T-helper 17 cell (primary cell): Measurements from ENCODE around the gene SETBP1. TPM values are rescaled to one million over a fixed set of nuclear protein-coding genes. Genes with fewer than 3 reads are reported as not detected.
A peak's percentile ranks its signal among the peaks of the same experiment; 100 is the strongest.

Experiments used
- ATAC-seq: fragments of 150-1000 bp; cut with Tn5 transposase; 2 replicates; pipeline ENCODE4 v1.10.0; 2021; ENCODE audit warnings: mild to moderate bottlenecking, moderate library complexity
- DNase-seq, 3 donors: peaks; one replicate each; pipeline versions ENCODE4 v3.0.0 to v3.0.0-alpha.2; 2020 to 2021
- H3K9me3 ChIP-seq: one replicate; pipeline ENCODE4 v1.7.0; 2013; ENCODE audit warnings: low read length, mild to moderate bottlenecking; ENCODE audit not compliant: control insufficient read depth, poor library complexity, severe bottlenecking
- H3K27ac Mint-ChIP-seq: one replicate; pipeline ENCODE4 v1.8.0; 2022; ENCODE audit warnings: mild to moderate bottlenecking, moderate library complexity, mixed read lengths
- H3K27me3 Mint-ChIP-seq: one replicate; pipeline ENCODE4 v1.8.0; 2022; ENCODE audit warnings: mixed read lengths
- H3K36me3 Mint-ChIP-seq: one replicate; pipeline ENCODE4 v1.8.0; 2022; ENCODE audit warnings: low read depth, mixed read lengths
- H3K4me1 Mint-ChIP-seq: one replicate; pipeline ENCODE4 v1.8.0; 2022; ENCODE audit warnings: mild to moderate bottlenecking, mixed read lengths
- H3K4me3 Mint-ChIP-seq: one replicate; pipeline ENCODE4 v1.8.0; 2022; ENCODE audit warnings: mild to moderate bottlenecking, moderate library complexity, mixed read lengths
- total RNA-seq, 4 donors: library from RNA in 2 of 4; stranded (reverse) in 2 of 4; gene quantifications; one replicate each; pipeline ENCODE4 v1.2.3 and lab custom pipeline; 2022 to 2026

SETBP1 gene
- total RNA-seq, result 1 to 10 TPM in 1 of 2 donors, under 1 TPM in 1; 0.83 to 3.6 TPM
- total RNA-seq (lab: John Stamatoyannopoulos, UW), result 0.60 to 1.3 reads per million in 2 donors

- no peak within 1 kb of the TSS for H3K4me3 Mint-ChIP-seq
- peak in 2 of 3 donors; percentile 3 to 11 for DNase-seq
- peak; percentile 14 for ATAC-seq
- no peaks in the 10 kb centered on the region for H3K36me3 Mint-ChIP-seq
- H3K27ac Mint-ChIP-seq, result no peak within 1 kb of the TSS
- peaks cover 25% of the 10 kb centered on the region for H3K27me3 Mint-ChIP-seq
- no peaks in the 10 kb centered on the region for H3K9me3 ChIP-seq
- peaks cover 9% of the 10 kb centered on the region for H3K4me1 Mint-ChIP-seq
These were observed at the start of gene SETBP1 for GRCh38 chr18:44680273-44681075. Gene SETBP1 (plus strand): TSS chr18:44680888. CDS start chr18:44701347, 20,459 bp downstream.

GRCh38 chr18:44632469-44633145, 48.1 kb upstream of the SETBP1 start:
- peaks cover 16% of the 10 kb centered on the region for H3K27me3 Mint-ChIP-seq
- H3K9me3 ChIP-seq, result no peaks in the 10 kb centered on the region
- DNase-seq, result no peak
- no peak for ATAC-seq
- no peaks in the 10 kb centered on the region for H3K4me1 Mint-ChIP-seq
- peaks cover 2% of the 10 kb centered on the region for H3K36me3 Mint-ChIP-seq
- H3K4me3 Mint-ChIP-seq, result no peak overlapping the region
- no peak overlapping the region for H3K27ac Mint-ChIP-seq

GRCh38 chr18:44635546-44635945, 45.1 kb upstream of the SETBP1 start:
- no peak overlapping the region for H3K27ac Mint-ChIP-seq
- no peaks in the 10 kb centered on the region for H3K4me1 Mint-ChIP-seq
- H3K27me3 Mint-ChIP-seq, result peaks cover 24% of the 10 kb centered on the region
- DNase-seq (no peak), ATAC-seq (no peak)
- no peaks in the 10 kb centered on the region for H3K9me3 ChIP-seq
- H3K4me3 Mint-ChIP-seq, result no peak overlapping the region
- H3K36me3 Mint-ChIP-seq, result peaks cover 2% of the 10 kb centered on the region

- Mint-ChIP-seq H3K36me3 (peaks cover 2% of the 10 kb centered on the region), H3K27ac (no peak overlapping the region), H3K4me3 (no peak overlapping the region), H3K4me1 (no peaks in the 10 kb centered on the region), H3K27me3 (peaks cover 31% of the 10 kb centered on the region)
- DNase-seq (no peak), ATAC-seq (no peak)
- H3K9me3 ChIP-seq, result no peaks in the 10 kb centered on the region
These were observed 44.4 kb upstream of the SETBP1 start for GRCh38 chr18:44636241-44636640.

GRCh38 chr18:44637210-44638033, 43.3 kb upstream of the SETBP1 start:
- no peak overlapping the region for H3K4me3 Mint-ChIP-seq
- no peaks in the 10 kb centered on the region for H3K4me1 Mint-ChIP-seq
- DNase-seq, result no peak
- H3K36me3 Mint-ChIP-seq, result no peaks in the 10 kb centered on the region
- H3K9me3 ChIP-seq, result no peaks in the 10 kb centered on the region
- ATAC-seq, result no peak
- peaks cover 38% of the 10 kb centered on the region for H3K27me3 Mint-ChIP-seq
- H3K27ac Mint-ChIP-seq, result no peak overlapping the region

- Mint-ChIP-seq H3K36me3 (no peaks in the 10 kb centered on the region), H3K27me3 (peaks cover 42% of the 10 kb centered on the region), H3K4me1 (no peaks in the 10 kb centered on the region), H3K4me3 (no peak overlapping the region), H3K27ac (no peak overlapping the region)
- no peak for ATAC-seq
- DNase-seq, result no peak
- H3K9me3 ChIP-seq, result no peaks in the 10 kb centered on the region
These were observed 42.6 kb upstream of the SETBP1 start for GRCh38 chr18:44638034-44638540.

- Mint-ChIP-seq H3K4me3 (no peak overlapping the region), H3K36me3 (no peaks in the 10 kb centered on the region), H3K4me1 (no peaks in the 10 kb centered on the region), H3K27ac (no peak overlapping the region), H3K27me3 (peaks cover 43% of the 10 kb centered on the region)
- ATAC-seq (no peak), DNase-seq (no peak)
- no peaks in the 10 kb centered on the region for H3K9me3 ChIP-seq
These were observed 41.9 kb upstream of the SETBP1 start for GRCh38 chr18:44638811-44639210.

GRCh38 chr18:44643004-44643403, 37.7 kb upstream of the SETBP1 start:
- H3K27ac Mint-ChIP-seq, result no peak overlapping the region
- H3K27me3 Mint-ChIP-seq, result peaks cover 41% of the 10 kb centered on the region
- no peak for ATAC-seq
- H3K4me1 Mint-ChIP-seq, result no peaks in the 10 kb centered on the region
- H3K9me3 ChIP-seq, result no peaks in the 10 kb centered on the region
- no peak overlapping the region for H3K4me3 Mint-ChIP-seq
- no peaks in the 10 kb centered on the region for H3K36me3 Mint-ChIP-seq
- DNase-seq, result no peak

- H3K9me3 ChIP-seq, result no peaks in the 10 kb centered on the region
- Mint-ChIP-seq H3K4me3 (no peak overlapping the region), H3K36me3 (peaks cover 4% of the 10 kb centered on the region), H3K27me3 (peaks cover 59% of the 10 kb centered on the region), H3K27ac (no peak overlapping the region), H3K4me1 (peaks cover 2% of the 10 kb centered on the region)
- ATAC-seq (no peak), DNase-seq (no peak)
These were observed 29.2 kb upstream of the SETBP1 start for GRCh38 chr18:44651478-44651877.

- no peak overlapping the region for H3K27ac Mint-ChIP-seq
- H3K4me3 Mint-ChIP-seq, result no peak overlapping the region
- no peak for DNase-seq
- H3K27me3 Mint-ChIP-seq, result peaks cover 56% of the 10 kb centered on the region
- no peaks in the 10 kb centered on the region for H3K9me3 ChIP-seq
- no peak for ATAC-seq
- H3K36me3 Mint-ChIP-seq, result peaks cover 4% of the 10 kb centered on the region
- H3K4me1 Mint-ChIP-seq, result peaks cover 2% of the 10 kb centered on the region
These were observed 28.6 kb upstream of the SETBP1 start for GRCh38 chr18:44651918-44652572.

GRCh38 chr18:44652722-44653121, 28.0 kb upstream of the SETBP1 start:
- DNase-seq (no peak), ATAC-seq (no peak)
- no peaks in the 10 kb centered on the region for H3K9me3 ChIP-seq
- no peak overlapping the region for H3K4me3 Mint-ChIP-seq
- peaks cover 53% of the 10 kb centered on the region for H3K27me3 Mint-ChIP-seq
- peaks cover 2% of the 10 kb centered on the region for H3K4me1 Mint-ChIP-seq
- no peak overlapping the region for H3K27ac Mint-ChIP-seq
- H3K36me3 Mint-ChIP-seq, result peaks cover 4% of the 10 kb centered on the region

- Mint-ChIP-seq H3K36me3 (peaks cover 4% of the 10 kb centered on the region), H3K4me3 (no peak overlapping the region), H3K27ac (no peak overlapping the region), H3K27me3 (peaks cover 60% of the 10 kb centered on the region), H3K4me1 (peaks cover 2% of the 10 kb centered on the region)
- ATAC-seq (no peak), DNase-seq (no peak)
- no peaks in the 10 kb centered on the region for H3K9me3 ChIP-seq
These were observed 26.1 kb upstream of the SETBP1 start for GRCh38 chr18:44654573-44654972.
